B cell (primary cell): ENCODE measurements around the gene LAMB1.

Source experiments
- CTCF ChIP-seq: fragments of 200-600 bp; IDR thresholded peaks from one replicate; pipeline ENCODE4 v1.8.0; 2022; ENCODE audit warnings: antibody characterized with exemption, mild to moderate bottlenecking
- EZH2 ChIP-seq: IDR thresholded peaks from 2 replicates; pipeline ENCODE4 v1.6.1; 2012; ENCODE audit warnings: borderline replicate concordance, low read depth, mild to moderate bottlenecking, moderate library complexity, low read length; ENCODE audit not compliant: insufficient read depth, poor library complexity, severe bottlenecking

GRCh38 chr7:107926481-107926880, 76.5 kb downstream of the LAMB1 start:
- no peak for TF ChIP-seq CTCF
- TF ChIP-seq EZH2: no peak
